Activated T-cell treated with anti-CD3 and anti-CD28 coated beads, Interleukin-2, amount 50 U/mL, for 72 hours (primary cell): ENCODE data around the gene ARMC9. TPM values are rescaled to one million over a fixed set of nuclear protein-coding genes. Genes with fewer than 3 reads are reported as not detected.
A peak's percentile ranks its signal among the peaks of the same experiment; 100 is the strongest.

ENCODE experiments used
- ATAC-seq, 2 donors: fragments of 150-1000 bp; cut with Tn5 transposase; replicated peaks in 1 of 2; 2 replicates each; pipeline ENCODE4 v1.10.0; 2021; ENCODE audit warnings: moderate library complexity in 2 of 2, mild to moderate bottlenecking in 1 of 2
- DNase-seq, 2 donors: peaks; one replicate each; pipeline ENCODE4 v3.0.0; 2021 to 2022; ENCODE audit warnings: mixed read lengths in 1 of 2
- H3K27ac Mint-ChIP-seq: one replicate; pipeline ENCODE4 v1.8.0; 2022; ENCODE audit warnings: mild to moderate bottlenecking, moderate library complexity, mixed read lengths
- H3K27me3 Mint-ChIP-seq: one replicate; pipeline ENCODE4 v1.8.0; 2022; ENCODE audit warnings: low read depth, mixed read lengths
- H3K36me3 Mint-ChIP-seq, 2 donors: one replicate each; pipeline ENCODE4 v1.8.0; 2022; ENCODE audit warnings: mixed read lengths in 2 of 2, mild to moderate bottlenecking in 1 of 2; ENCODE audit not compliant: insufficient read depth in 2 of 2
- H3K4me1 Mint-ChIP-seq: one replicate; pipeline ENCODE4 v1.8.0; 2022; ENCODE audit warnings: low read depth, mixed read lengths
- H3K4me3 Mint-ChIP-seq, 2 donors: one replicate each; pipeline ENCODE4 v1.8.0; 2022; ENCODE audit warnings: mild to moderate bottlenecking in 2 of 2, mixed read lengths in 2 of 2, moderate library complexity in 2 of 2
- H3K9me3 Mint-ChIP-seq, 2 donors: one replicate each; pipeline ENCODE4 v1.8.0; 2022; ENCODE audit warnings: mixed read lengths in 2 of 2
- total RNA-seq, 2 donors: library from RNA; stranded (reverse); gene quantifications; one replicate each; pipeline ENCODE4 v1.2.3, GENCODE V29; 2022

Gene ARMC9
- total RNA-seq, 2 donors from 2014 or later = 1.4 to 2.1 TPM

- Mint-ChIP-seq H3K27ac (no peak overlapping the region), H3K36me3 (no peaks in the 10 kb centered on the region), H3K4me1 (no peaks in the 10 kb centered on the region), H3K9me3 (no peaks in the 10 kb centered on the region), H3K4me3 (no peak overlapping the region), H3K27me3 (no peaks in the 10 kb centered on the region)
- no peak for DNase-seq
- ATAC-seq = no peak
Observed at GRCh38 chr2:231221761-231222160, 23.3 kb downstream of the ARMC9 start.

DNA sequence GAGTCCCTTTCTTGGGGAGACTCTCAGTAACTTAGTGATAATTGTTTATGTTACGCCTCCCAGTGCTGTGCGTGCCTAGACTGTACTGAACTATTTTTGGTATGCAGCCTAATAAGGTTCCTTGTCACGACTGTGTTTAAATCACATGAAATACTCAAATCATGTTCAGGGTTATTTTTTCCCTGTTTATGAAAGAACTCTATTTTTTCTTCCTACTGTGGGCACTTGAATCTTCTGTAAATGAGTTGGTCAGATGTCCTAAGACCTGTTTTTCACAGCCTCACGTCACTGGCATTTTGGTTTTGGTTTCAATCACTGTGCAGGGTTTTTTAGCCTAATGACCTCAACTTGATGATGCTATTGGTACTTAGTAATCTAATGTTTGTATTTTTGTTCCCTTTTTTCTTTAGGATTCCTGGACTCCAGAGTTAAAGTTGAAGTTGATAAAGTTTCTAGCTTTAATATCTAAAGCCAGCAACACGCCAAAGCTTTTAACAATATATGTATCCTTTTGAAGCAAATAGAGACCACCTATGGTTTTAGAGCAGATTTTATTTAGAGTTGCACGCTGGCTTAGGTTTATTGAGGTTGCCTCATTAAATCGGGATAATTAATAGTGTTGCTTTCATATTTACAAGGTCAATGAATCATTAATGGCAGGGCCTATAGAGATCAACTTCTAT is 24.0 kb downstream of the ARMC9 start:
- H3K4me1 Mint-ChIP-seq = no peaks in the 10 kb centered on the region
- no peak for ATAC-seq
- H3K4me3 Mint-ChIP-seq = no peak overlapping the region
- no peak overlapping the region for H3K27ac Mint-ChIP-seq
- H3K27me3 Mint-ChIP-seq = no peaks in the 10 kb centered on the region
- H3K9me3 Mint-ChIP-seq = no peaks in the 10 kb centered on the region
- H3K36me3 Mint-ChIP-seq = no peaks in the 10 kb centered on the region
- no peak for DNase-seq

- no peak overlapping the region for H3K27ac Mint-ChIP-seq
- H3K4me3 Mint-ChIP-seq = no peak overlapping the region
- ATAC-seq (no peak), DNase-seq (no peak)
- H3K4me1 Mint-ChIP-seq = no peaks in the 10 kb centered on the region
- H3K36me3 Mint-ChIP-seq = no peaks in the 10 kb centered on the region
- no peaks in the 10 kb centered on the region for H3K9me3 Mint-ChIP-seq
- H3K27me3 Mint-ChIP-seq = no peaks in the 10 kb centered on the region
Observed at GRCh38 chr2:231223001-231223375, 24.6 kb downstream of the ARMC9 start.

GRCh38 chr2:231223458-231223976 is 25.1 kb downstream of the ARMC9 start:
- no peaks in the 10 kb centered on the region for H3K9me3 Mint-ChIP-seq
- no peaks in the 10 kb centered on the region for H3K36me3 Mint-ChIP-seq
- H3K27me3 Mint-ChIP-seq = no peaks in the 10 kb centered on the region
- no peak for ATAC-seq
- DNase-seq = no peak
- no peak overlapping the region for H3K4me3 Mint-ChIP-seq
- H3K4me1 Mint-ChIP-seq = no peaks in the 10 kb centered on the region
- H3K27ac Mint-ChIP-seq = no peak overlapping the region

GRCh38 chr2:231227310-231228162 is 29.1 kb downstream of the ARMC9 start:
- DNase-seq (peak; percentile 53 to 56), ATAC-seq (peak; percentile 92 to 96)
- Mint-ChIP-seq H3K4me1 (no peaks in the 10 kb centered on the region), H3K27me3 (no peaks in the 10 kb centered on the region), H3K27ac (no peak overlapping the region), H3K4me3 (no peak overlapping the region), H3K9me3 (no peaks in the 10 kb centered on the region), H3K36me3 (no peaks in the 10 kb centered on the region)

DNA sequence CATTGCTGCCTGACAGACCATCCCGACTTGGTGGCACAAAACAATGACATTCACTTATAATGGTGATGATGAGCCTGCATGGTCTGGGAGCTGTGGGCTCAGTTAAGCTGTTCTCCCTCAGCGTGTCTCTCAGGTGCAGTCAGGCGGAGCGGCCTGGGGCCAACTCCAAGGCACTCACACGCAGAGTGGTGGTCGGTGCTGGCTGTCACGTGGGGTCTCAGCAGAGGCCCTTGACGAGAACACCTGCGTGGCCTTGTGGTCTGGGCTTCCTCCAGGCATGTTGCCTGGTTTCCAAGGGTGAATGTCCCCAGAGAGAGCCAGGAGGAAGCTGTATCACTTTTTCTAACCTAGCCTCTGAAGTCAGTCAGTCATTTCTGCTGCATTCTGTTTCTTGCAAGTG is 29.8 kb downstream of the ARMC9 start:
- no peak for DNase-seq
- H3K27me3 Mint-ChIP-seq = no peaks in the 10 kb centered on the region

GRCh38 chr2:231228974-231229529 is 30.6 kb downstream of the ARMC9 start:
- Mint-ChIP-seq H3K9me3 (no peaks in the 10 kb centered on the region), H3K27me3 (no peaks in the 10 kb centered on the region), H3K36me3 (no peaks in the 10 kb centered on the region), H3K27ac (no peak overlapping the region), H3K4me1 (no peaks in the 10 kb centered on the region), H3K4me3 (no peak overlapping the region)
- no peak for ATAC-seq
- DNase-seq = no peak

More for the DNA sequence above, 29.8 kb downstream of the ARMC9 start:
- Mint-ChIP-seq H3K36me3 (no peaks in the 10 kb centered on the region), H3K9me3 (no peaks in the 10 kb centered on the region), H3K27ac (no peak overlapping the region), H3K4me3 (no peak overlapping the region), H3K4me1 (no peaks in the 10 kb centered on the region)
- ATAC-seq = no peak

DNA sequence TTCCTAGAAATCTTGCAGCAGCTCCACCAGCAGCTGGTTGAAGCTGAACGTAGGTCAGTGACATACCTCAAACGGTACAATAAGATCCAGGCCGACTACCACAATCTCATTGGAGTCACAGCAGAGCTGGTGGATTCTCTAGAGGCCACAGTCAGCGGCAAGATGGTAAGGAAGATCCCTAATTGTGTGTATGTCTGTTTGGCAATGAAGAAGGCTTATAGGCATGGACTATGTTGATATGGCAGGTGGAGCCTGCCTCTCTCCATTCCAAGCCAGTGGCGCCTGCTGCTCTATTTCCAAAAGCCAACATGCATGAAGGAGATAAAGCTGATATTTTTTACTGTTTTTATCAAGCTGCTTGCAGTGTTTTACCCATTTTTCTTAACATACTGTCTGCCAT is 36.8 kb downstream of the ARMC9 start:
- H3K4me1 Mint-ChIP-seq = no peaks in the 10 kb centered on the region
- DNase-seq = no peak
- H3K9me3 Mint-ChIP-seq = no peaks in the 10 kb centered on the region
- no peak overlapping the region for H3K27ac Mint-ChIP-seq
- no peak overlapping the region for H3K4me3 Mint-ChIP-seq
- ATAC-seq = no peak
- no peaks in the 10 kb centered on the region for H3K27me3 Mint-ChIP-seq
- no peaks in the 10 kb centered on the region for H3K36me3 Mint-ChIP-seq

- no peaks in the 10 kb centered on the region for H3K27me3 Mint-ChIP-seq
- no peaks in the 10 kb centered on the region for H3K4me1 Mint-ChIP-seq
- no peak for ATAC-seq
- H3K27ac Mint-ChIP-seq = no peak overlapping the region
- H3K4me3 Mint-ChIP-seq = no peak overlapping the region
- H3K36me3 Mint-ChIP-seq = no peaks in the 10 kb centered on the region
- no peaks in the 10 kb centered on the region for H3K9me3 Mint-ChIP-seq
- no peak for DNase-seq
Observed at GRCh38 chr2:231238689-231239088, 40.3 kb downstream of the ARMC9 start.

- H3K9me3 Mint-ChIP-seq = no peaks in the 10 kb centered on the region
- no peak overlapping the region for H3K4me3 Mint-ChIP-seq
- ATAC-seq (no peak), DNase-seq (no peak)
- no peak overlapping the region for H3K27ac Mint-ChIP-seq
- no peaks in the 10 kb centered on the region for H3K4me1 Mint-ChIP-seq
- no peaks in the 10 kb centered on the region for H3K36me3 Mint-ChIP-seq
- H3K27me3 Mint-ChIP-seq = no peaks in the 10 kb centered on the region
Observed at GRCh38 chr2:231239751-231240150, 41.3 kb downstream of the ARMC9 start.

DNA sequence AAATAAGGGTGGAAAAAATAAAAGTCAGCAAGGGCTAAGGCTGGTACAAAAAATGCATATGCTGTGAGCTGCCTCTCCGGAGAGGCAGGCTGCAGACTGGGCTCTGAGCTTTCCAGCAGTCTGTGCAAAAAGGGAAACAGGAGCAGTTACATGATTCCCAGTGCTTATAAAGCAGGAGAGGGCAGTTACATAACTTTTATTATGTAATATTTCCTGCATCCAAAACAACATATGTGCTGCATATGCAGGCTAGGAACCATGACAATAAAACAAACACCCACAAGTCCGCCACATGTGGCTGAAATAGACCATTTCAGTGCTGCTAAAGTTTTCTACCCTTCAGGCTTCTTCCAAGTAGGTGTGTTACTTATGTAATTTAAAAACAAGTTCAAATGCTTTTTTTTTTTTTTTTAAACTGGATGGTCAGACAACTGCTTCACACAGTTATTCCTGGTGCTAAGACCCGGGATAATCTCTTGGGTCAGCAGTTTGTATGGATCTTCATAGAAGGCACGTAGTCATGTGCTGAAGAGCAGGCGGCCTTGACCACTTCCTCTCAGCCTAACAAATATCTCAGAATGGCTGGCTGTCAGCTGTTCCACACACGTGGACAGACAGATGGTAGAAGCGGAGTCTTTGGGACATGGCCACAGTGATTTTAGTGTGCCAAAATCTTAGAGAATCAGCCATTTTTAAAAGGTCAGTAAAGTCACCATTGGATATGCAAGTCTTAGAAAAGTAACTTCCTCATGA is 43.5 kb downstream of the ARMC9 start:
- Mint-ChIP-seq H3K4me3 (no peak overlapping the region), H3K36me3 (no peaks in the 10 kb centered on the region), H3K4me1 (no peaks in the 10 kb centered on the region), H3K9me3 (no peaks in the 10 kb centered on the region), H3K27ac (no peak overlapping the region), H3K27me3 (no peaks in the 10 kb centered on the region)
- DNase-seq (no peak), ATAC-seq (no peak)

DNA sequence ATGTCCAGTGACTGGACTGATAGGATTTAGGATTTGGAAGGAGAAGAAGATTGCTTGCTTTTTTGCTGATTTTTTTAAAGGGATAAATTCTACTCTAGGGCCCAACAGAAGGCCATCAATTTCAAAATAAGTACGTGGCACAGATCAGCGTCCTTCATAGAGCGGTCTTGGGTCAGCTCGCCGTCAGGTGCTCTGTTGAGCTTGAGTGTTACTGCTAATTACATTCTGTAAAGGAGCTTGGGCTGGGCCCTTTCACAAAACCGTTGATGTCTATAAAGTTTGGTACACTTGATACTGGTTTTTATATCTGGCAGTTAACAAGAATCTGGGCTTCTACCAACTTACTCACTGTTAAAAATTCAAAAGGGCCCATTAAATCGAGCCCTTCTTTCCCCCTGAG is 45.4 kb downstream of the ARMC9 start:
- Mint-ChIP-seq H3K9me3 (no peaks in the 10 kb centered on the region), H3K4me1 (no peaks in the 10 kb centered on the region), H3K4me3 (no peak overlapping the region), H3K27ac (no peak overlapping the region), H3K36me3 (no peaks in the 10 kb centered on the region), H3K27me3 (no peaks in the 10 kb centered on the region)
- ATAC-seq = no peak
- DNase-seq = no peak
